T follicular helper cell (primary cell): ENCODE results near the gene SCAANT1.

Source experiments
- DNase-seq: peaks from one replicate; pipeline ENCODE4 v3.0.0-alpha.2; 2020; ENCODE audit warnings: low read depth

Gene SCAANT1

DNA sequence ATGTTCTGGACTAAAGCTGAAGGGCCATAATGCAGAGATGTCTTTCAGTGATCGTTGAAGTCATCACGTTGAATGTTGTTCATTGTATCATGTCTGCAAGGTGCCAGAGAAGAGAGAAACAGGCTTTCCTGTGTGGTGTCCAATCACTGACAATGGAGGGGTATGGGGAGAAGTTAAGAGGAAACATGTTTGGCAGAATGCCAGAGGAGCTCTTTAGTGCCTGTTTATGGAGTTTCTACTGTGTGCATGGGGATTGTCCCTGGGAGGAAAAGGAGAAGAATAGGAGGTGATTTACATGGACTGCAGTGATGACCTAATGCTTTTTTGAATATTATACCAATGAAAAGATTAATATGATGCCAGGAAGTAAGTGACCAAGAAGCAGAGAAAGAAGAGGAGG is 11.7 kb downstream of the SCAANT1 start:
- DNase-seq = no peak

DNA sequence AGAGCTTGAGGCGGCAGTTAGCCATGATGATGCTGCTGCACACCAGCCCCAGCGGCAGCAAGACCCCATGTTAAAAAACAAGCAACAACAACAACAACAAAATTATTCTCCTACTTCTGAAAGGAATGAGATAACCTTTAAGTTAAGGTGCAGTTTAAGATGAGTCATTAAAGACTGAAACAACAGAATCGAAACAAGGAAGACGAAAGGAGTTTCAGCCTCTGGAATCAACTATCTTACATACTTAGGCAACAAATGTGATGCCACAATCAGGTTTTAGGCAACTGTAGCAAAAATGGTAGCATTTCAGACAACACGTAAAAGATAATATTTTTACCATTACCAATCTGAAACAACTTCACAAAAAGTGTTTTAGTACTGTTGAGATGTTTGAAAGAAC is 12.2 kb downstream of the SCAANT1 start:
- DNase-seq = no peak

DNA sequence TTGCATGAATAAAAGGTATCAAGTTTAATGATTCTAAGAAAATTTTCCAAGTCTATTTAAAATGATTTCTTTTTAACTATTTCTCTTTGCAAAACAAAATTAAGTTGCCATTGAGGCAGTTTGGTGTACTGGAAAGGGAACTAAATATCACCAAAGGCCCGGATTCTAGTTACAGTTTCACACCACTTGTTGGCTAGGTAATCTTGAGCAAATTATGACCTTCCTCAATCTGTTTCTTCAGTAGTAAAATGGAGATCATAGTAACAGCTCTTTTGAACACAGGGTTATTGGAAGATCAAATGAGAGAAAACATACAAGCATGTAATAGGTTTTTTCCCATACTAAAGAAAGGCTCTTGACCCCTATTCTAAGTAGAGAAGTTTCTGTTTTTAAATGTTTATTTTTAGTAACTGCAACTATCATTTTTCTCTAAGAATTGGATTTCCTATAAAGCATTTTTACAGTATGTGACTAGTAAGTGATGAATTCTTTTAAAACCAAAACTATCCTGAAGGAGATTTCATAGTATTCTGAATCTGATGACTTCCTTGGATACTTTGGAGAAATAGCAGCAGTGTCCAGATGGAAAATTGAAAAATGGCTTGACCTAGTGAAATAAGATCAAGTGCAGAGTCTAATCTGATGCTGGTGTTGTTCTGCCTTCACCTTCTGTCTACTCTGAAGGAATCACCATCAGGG is 15.7 kb downstream of the SCAANT1 start:
- no peak for DNase-seq

DNA sequence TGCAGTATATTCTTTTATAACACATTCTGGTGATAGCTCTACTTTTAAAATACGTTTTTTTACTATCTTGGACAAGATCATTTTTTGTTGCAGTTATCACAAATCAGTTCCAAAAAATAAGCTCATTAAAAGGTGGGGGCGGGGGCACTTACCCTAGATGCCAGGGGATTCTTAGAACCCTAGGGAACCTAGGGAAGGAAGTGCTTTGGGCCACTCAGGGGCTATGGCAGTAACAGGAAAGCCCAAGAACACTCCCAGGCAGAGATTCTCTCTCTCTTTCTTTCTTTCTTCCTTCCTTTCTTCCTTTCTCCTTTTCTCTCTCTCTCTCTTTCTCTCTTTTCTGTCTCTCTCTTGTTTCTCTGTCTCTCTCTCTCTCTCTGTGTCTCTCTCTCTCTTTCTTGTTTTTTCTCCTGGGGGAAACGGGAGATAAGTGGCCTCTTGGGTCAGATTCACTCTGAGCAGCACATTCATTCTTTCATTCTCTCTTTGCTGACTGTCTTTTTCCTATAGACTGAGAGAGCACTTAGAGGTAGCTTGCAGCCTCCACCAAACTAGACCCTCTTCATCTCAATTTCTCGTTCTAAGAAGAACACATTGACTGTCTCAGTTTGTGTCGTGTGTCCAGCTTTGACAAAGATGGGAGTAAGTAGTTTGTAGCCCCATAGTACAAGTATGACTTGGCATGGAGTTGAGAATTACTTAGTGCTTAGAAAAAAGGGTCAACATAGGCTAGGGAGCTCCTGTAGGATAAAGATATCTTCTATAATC is 16.6 kb downstream of the SCAANT1 start:
- DNase-seq = no peak

DNA sequence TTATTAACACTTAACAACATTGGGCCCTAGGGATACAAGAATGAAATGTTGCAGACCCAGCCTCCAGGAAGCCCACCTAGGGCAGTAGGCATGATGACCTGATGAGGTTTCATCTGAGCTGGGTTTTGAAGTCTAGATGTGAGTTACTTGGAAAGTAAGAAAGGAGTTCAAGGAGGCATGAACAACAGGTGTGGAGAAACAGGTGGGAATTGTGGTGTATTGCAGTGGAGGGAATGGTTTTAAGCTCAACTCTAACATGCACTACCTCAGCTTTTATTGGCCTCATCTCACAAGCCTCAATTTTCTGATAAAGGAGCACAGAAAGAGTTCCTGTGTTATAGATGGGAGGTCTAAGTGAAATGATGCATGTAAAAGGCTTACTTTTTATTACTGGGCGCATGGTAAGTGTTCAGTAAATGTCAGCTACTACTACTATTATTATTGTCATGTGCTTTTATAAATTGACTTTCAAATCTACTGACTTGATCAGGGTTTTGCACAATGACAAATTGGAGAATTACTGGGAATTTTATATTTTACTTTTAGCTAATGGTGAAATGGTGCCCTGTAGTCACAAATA is 19.3 kb downstream of the SCAANT1 start:
- no peak for DNase-seq

DNA sequence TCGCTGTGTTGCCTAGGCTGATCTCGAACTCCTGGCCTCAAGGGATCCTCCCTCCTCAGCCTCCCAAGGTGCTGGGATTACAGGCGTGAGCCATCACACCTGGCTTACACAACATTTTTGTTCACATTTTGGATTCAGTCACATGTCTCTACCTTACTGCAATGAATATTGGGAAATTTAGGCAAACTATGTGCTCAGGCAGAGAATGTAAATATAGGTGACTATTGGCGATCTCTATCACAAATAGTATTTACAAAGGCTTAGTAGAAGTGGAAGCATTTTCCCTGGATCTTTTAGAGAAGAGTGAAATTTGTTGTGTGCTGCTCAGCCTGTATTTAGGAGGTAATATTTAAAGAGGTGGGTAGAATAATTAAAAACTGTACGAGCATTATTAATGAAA is 20.7 kb downstream of the SCAANT1 start:
- DNase-seq = no peak

DNA sequence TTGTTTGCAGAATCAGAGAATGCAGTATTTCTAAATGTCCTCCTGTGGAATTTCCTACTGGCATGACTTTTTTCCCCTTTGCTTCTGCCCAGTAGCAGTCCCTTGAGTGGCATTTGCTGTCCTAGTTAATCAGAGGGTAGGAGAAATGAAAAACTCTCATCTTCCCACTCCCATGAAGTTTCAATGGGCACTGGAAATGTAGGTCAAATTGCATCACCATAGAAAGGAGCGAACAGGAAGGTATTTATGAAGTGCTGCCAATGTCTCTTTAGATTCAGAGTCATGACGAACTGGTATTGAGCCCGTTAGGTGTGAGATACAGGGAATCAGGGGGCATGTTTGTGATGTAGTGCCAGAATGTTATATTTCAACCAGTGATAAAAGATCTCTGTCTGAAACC is 25.3 kb downstream of the SCAANT1 start:
- DNase-seq = no peak

DNA sequence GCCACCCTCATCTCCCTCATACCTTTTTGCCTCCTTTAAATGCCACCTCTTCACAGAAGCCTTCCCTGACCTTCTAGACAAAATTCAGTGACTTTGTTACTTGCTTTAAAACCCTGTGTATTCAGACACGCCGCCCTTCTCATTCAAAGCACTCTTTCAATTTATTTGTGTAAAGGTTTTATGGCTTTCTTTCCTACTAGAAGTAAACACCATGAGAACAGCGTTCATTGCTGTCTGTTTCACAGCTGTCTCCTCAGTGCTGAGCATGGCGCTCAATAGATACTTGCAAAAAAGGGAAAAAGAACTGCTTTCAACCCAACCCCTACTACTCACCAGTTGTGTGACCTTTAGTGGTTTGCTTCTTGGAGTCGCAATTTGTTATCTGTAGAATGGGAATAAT is 31.5 kb downstream of the SCAANT1 start:
- DNase-seq = no peak

DNA sequence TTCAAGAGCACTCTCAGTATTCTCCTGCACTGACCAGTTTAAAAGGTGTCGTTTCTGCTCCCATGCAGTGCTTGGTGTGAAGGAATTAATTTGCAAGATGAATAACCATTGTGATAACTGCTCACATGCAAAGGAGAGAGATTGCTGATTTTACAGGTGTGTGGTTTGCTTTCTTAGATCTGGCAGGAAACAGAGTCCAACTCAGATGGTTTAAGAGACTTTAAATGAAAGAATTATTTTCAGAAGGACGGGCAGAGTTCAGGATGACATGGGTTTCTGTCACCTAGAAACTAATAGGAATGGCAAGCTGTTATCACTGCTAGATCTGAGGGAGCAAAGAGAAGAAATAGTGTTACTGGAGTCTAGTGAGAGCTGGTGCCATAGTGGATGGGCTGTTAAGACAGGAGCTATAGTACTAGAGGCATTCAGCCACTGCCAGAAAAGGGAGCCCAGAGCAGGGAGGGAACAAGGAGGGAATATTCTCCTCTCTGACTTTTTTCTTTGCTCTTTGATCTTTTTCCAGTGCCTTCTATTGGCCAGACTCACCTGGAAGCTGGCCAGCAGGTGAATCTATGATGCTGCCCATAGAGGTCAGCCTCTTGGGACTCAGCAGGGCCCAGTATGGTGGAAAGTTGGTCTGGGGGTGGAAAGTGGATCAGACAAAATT is 33.7 kb downstream of the SCAANT1 start:
- DNase-seq = no peak

DNA sequence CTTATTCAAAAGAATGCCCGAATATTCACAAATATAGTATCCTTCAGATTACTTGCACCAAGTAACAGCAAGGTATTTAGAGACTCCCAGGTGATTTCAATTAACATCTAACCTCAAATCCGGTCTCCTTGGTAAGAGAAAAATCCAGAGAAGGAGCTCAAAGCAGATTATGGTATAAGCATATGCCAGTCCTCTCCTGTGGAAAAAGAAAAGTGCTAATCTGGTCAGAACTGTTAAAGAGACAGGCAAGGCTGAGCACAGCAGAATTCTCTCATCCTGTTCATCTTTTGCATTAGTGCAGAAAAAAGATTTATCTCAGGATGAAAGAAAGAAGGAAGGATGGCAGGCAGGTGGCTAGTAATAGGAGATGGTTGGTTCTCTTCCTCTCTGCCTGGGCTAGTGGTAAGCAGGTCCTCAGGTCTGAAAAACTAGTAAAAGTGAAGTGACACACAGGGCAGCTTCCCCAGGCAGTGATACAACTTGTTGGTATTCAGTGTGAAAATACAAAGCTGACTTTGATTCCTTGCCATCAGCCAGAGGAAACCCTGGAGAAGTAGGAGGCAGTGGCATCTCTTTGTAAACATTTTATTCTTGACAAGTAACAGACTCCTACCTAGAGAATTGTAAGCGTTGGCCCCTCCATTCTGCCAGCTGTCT is 34.3 kb downstream of the SCAANT1 start:
- DNase-seq = no peak

DNA sequence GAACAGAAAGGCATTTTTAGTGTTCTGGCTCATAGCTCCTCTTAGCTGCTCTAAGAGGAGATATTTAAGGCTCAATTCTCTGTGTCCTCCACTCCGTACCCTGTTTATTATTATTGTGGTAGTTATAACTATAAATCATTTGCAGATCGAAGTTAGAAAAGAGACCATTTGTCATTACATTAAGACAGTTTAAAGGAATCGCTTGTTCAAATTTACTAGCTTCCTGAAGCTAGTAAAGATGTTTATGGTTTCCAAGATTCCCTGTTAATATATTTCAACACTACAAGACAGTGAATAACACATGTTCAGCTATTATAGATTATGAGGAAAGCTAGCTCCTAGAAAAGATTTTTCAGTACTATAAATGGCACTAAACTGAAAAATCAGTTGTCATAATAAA is 35.9 kb downstream of the SCAANT1 start:
- no peak for DNase-seq

DNA sequence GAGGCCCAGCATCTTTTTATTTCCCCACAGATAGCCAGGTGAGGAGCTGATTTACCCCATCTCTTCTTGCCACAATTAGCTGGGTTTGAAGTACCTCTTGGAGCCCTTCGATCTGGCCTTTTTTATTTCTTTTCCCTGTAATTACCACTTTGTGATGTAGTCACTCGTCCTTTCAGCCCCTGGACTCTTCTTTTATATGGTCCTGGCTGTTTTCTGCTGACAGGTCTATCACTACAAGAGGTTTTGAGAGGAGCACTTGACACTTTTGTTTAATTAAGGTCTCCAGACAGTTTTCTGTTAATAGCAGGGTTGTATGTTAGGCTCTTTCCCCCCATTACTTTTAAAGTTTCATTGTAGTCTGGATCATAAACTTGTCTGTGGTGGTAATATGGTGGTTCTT is 36.7 kb downstream of the SCAANT1 start:
- no peak for DNase-seq

DNA sequence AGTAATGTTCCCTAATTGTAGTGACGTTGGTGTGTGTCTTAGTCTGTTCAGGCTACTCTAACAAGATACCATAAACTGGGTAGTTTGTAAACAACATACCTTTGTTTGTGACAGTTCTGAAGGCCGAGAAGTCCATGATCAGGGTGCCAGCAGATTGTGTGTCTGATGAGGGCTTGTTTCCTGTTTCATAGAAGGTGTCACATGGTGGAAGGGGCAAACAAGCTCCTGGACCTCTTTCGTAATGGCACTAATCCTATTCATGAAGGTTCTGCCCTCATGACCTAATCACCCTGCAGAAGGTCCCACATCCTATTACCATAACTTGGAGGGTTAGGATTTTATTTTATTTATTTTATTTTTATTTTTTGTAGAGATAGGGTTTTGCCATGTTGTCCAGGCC is 37.4 kb downstream of the SCAANT1 start:
- DNase-seq = no peak

DNA sequence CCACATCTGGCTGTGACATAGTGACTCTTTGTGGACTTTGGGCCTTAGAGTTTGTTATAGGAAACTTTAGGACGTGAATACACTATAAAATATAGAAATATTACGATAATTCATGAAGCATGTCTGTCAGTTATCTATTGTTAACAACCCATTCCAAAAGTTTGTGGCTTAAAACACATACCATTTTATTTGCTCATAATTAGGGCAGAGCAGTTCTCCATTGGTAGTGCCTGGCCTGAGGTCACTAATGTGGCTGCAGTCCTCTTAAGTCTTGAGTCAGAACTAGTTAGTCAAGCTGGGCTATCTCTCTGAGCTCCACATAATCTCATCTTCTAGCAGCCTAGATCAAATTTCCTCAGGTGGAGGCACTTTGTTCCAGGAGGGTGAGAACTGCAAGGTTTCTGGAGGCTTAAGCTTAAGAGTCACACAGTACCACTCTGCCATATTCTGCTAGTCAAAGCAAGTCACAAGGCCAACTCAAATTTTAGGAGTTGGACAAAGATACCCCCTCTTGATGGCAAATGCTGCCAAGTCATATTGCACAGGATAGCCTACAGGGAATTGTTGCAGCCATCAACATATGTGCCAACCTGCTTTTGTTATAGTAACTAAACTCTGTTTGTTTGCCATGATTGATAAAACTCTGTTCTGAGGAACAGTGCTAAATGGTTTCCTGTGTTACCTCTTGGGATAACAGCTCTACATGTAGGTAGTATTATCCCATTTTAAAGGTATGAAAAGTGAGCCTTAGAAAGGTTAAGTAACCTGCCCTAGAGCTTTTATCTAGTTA is 39.9 kb downstream of the SCAANT1 start:
- no peak for DNase-seq

DNA sequence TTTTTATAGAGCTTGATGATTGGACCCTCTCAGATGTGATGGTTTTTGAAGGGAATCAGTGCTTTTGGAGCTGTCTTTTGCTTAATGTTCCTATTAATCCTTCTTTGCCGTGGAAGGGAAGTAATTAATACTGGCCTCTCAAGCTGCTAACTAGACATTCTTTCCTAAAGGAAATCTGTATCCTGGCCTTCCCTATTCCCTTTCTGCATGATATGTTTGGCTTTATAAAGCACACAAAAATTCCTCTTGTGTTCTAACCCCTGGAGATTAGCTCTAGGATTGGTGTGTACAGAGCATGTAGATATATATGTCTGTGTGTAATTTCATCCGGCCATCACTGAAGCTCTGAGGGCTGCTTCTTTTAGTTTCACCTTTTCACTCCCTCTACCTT is 41.6 kb downstream of the SCAANT1 start:
- DNase-seq = no peak

DNA sequence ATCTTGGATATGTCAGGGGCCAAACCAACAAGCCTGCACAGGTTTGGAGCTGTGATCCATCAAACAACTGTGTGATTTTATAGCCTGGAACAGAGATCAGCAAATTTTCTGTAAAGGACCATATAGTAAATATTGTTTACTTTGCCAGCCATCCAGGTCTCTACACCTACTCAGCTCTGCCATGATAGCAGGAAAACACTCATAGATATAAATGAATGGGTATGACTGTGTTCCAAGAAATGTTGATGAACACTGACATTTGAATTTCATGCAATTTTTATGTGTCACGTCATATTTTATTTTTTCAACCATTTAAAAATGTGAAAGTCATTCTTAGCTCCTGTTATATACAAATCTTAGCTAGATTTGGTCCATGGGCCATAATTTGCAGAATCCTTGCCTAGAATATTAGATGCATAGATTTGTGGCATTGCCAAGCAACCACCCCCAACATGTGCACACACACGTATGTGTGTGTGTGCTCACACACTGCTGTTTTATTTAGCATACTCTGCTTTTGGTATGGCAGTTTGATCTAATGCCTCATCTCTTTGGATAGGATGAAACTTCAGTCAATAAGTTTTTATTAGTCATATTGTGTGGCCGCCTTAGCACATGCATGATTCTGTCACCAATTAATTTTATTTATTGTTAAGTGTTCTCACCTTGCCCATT is 42.1 kb downstream of the SCAANT1 start:
- no peak for DNase-seq

DNA sequence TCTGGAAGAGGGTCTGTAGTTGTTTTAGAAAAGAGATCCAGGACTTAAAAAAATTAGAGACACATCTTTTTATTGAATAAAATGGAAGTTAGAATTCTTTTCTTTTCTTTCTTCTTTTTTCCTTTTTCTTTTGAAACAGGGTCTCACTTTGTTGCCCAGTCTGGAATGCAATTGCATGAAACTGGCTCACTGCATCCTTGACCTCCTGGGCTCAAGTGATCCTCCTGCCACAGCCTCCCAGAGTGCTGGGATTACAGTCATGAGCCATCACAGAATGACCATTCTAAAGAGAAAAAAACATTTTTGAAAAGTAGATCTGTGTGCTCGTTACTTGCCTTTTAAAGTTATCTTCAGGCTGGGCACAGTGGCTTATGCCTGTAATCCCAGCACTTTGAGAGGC is 45.0 kb downstream of the SCAANT1 start:
- DNase-seq = no peak

DNA sequence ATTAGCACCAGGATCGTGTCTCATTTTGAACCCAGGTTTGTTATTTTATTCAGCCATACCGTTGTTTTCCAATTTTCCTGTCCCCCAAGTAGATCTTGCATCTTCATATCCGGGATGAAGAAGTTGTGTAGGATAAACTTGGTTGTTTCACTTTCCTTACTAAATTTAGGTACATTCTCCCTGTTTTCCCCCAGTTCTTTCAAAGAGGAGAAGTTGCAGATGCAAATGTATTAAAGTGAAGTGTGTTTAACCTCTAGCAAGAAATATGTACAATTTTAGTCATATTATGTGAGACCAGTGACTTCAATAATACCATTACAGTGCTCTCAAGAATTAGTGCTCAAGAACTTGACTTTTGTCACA is 47.2 kb downstream of the SCAANT1 start:
- DNase-seq = no peak

DNA sequence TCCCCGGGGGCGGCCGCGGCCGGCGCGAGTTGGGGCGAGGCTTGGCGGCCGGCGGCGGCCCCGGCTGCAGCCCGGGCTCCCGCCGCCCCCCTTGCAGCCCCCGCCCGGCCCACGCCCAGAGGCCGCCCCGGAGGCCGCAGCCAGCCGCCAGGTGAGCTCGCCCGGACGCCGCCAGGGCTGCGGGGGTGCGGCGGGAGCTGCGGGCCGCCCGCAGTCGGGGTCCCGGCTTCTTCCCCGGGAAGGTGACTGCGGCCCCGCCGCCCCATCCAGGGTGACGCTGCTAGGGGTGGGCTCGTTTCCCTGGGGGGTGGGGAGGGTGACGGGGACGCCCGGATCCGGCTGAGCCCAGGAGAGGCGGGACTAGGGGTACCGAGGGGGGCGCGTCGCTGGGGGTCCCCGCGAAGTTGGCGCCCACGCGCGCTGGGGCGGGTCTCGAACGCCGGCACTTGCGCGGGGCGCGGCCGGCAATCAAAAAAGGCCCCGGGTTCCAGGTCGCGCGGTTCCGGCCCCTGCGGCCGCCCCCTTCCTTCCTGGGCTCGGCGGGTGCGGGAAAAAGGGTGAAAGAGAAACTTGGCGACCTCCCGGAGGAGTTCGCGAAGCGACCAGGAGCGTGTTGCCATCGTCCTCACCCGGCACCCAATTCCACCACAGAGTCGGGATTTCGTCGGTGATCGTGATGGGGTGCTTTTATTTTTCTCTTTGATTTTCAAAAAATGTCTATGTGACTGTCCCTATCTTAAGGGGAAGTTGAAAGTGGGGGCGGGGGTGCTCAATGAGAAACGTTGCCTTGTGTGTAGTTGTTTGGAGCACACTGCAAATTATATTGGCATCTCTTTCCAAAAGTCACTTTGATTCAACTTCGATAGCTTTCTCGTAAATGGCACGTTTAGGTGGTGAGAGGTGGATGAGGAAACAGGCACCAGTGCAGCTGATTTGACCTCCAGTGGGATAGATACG is 47.9 kb downstream of the SCAANT1 start:
- peak; percentile 20 for DNase-seq
